Measurements from ENCODE around the gene TENM3. TPM values are rescaled to one million over a fixed set of nuclear protein-coding genes. Genes with fewer than 3 reads are reported as not detected.

Gene TENM3
- total RNA-seq, 2 donors from 2014 or later, result 39.5 to 51.9 TPM

GRCh38 chr4:182521011-182521410 is 277.8 kb downstream of the TENM3 start:
- TF ChIP-seq CTCF (conservative IDR thresholded peaks at IDR 0.05), result no peak
- Histone ChIP-seq H3K4me1 (ENCODE audit: control insufficient read depth, insufficient read depth, low read length) (no peaks in the 10 kb centered on the region), H3K27ac (ENCODE audit: low read depth, low read length) (no peak overlapping the region), H3K4me3 (ENCODE audit: low read length) (no peak overlapping the region), H3K36me3 (ENCODE audit: control insufficient read depth, insufficient read depth, low read length) (peaks cover 2% of the 10 kb centered on the region), H3K9ac (ENCODE audit: extremely low read depth, low read length, poor library complexity, severe bottlenecking) (no peak overlapping the region), H3K9me3 (ENCODE audit: control insufficient read depth, low read length) (peaks cover 6% of the 10 kb centered on the region), H3K27me3 (ENCODE audit: control insufficient read depth, insufficient read depth, low read length, poor library complexity, severe bottlenecking) (no peaks in the 10 kb centered on the region)
- Mint-ChIP-seq H3K27ac (no peak overlapping the region), H3K4me1 (peaks cover 7% of the 10 kb centered on the region), H3K27me3 (ENCODE audit: insufficient read depth) (no peaks in the 10 kb centered on the region), H3K36me3 (ENCODE audit: low read depth) (peaks cover 8% of the 10 kb centered on the region), H3K4me3 (no peak overlapping the region), H3K9me3 (peaks cover 10% of the 10 kb centered on the region)
- 73 to 100% methylated on average over 1 of the region's 1 CpG for WGBS, 2 experiments (ENCODE audit: insufficient coverage in 1 of 2, insufficient read length in 1 of 2)
- no peak for DNase-seq

GRCh38 chr4:182528819-182529218 is 285.6 kb downstream of the TENM3 start:
- no peak for DNase-seq
- H3K9ac ChIP-seq (ENCODE audit: extremely low read depth, low read length, poor library complexity, severe bottlenecking), result no peak overlapping the region
- WGBS, 2 experiments (ENCODE audit: insufficient coverage in 1 of 2, insufficient read length in 1 of 2), result 93 to 100% methylated on average over 7 to 8 of the region's 8 CpGs
- no peaks in the 10 kb centered on the region for H3K4me1 ChIP-seq (ENCODE audit: control insufficient read depth, insufficient read depth, low read length)
- H3K36me3 ChIP-seq (ENCODE audit: control insufficient read depth, insufficient read depth, low read length), result no peaks in the 10 kb centered on the region
- no peaks in the 10 kb centered on the region for H3K9me3 Mint-ChIP-seq
- TF ChIP-seq CTCF (conservative IDR thresholded peaks at IDR 0.05), result no peak
- H3K9me3 ChIP-seq (ENCODE audit: control insufficient read depth, low read length), result no peaks in the 10 kb centered on the region
- H3K4me3 Mint-ChIP-seq, result no peak overlapping the region
- H3K4me1 Mint-ChIP-seq, result peaks cover 27% of the 10 kb centered on the region
- no peaks in the 10 kb centered on the region for H3K27me3 Mint-ChIP-seq (ENCODE audit: insufficient read depth)
- H3K36me3 Mint-ChIP-seq (ENCODE audit: low read depth), result no peaks in the 10 kb centered on the region
- H3K27ac Mint-ChIP-seq, result no peak overlapping the region
- H3K27ac ChIP-seq (ENCODE audit: low read depth, low read length), result no peak overlapping the region
- H3K27me3 ChIP-seq (ENCODE audit: control insufficient read depth, insufficient read depth, low read length, poor library complexity, severe bottlenecking), result no peaks in the 10 kb centered on the region
- no peak overlapping the region for H3K4me3 ChIP-seq (ENCODE audit: low read length)

GRCh38 chr4:182530451-182530850 is 287.2 kb downstream of the TENM3 start:
- H3K36me3 Mint-ChIP-seq (ENCODE audit: low read depth), result no peaks in the 10 kb centered on the region
- H3K4me3 ChIP-seq (ENCODE audit: low read length), result no peak overlapping the region
- no peak overlapping the region for H3K4me3 Mint-ChIP-seq
- H3K36me3 ChIP-seq (ENCODE audit: control insufficient read depth, insufficient read depth, low read length), result no peaks in the 10 kb centered on the region
- no peak for DNase-seq
- no peak overlapping the region for H3K27ac ChIP-seq (ENCODE audit: low read depth, low read length)
- TF ChIP-seq CTCF (conservative IDR thresholded peaks at IDR 0.05), result no peak
- H3K9me3 ChIP-seq (ENCODE audit: control insufficient read depth, low read length), result no peaks in the 10 kb centered on the region
- no peaks in the 10 kb centered on the region for H3K27me3 ChIP-seq (ENCODE audit: control insufficient read depth, insufficient read depth, low read length, poor library complexity, severe bottlenecking)
- peak overlapping the region; percentile 15 for H3K27ac Mint-ChIP-seq
- WGBS, 2 experiments (ENCODE audit: insufficient coverage in 1 of 2, insufficient read length in 1 of 2), result 91 to 99% methylated on average over 7 to 8 of the region's 8 CpGs
- no peaks in the 10 kb centered on the region for H3K9me3 Mint-ChIP-seq
- H3K4me1 ChIP-seq (ENCODE audit: control insufficient read depth, insufficient read depth, low read length), result no peaks in the 10 kb centered on the region
- H3K27me3 Mint-ChIP-seq (ENCODE audit: insufficient read depth), result no peaks in the 10 kb centered on the region
- H3K4me1 Mint-ChIP-seq, result peaks cover 26% of the 10 kb centered on the region
- H3K9ac ChIP-seq (ENCODE audit: extremely low read depth, low read length, poor library complexity, severe bottlenecking), result no peak overlapping the region

All from endodermal cell (in vitro differentiated cells).